Spleen (tissue), 7 donors: ENCODE data around the gene BNC1.

Source experiments
- CTCF ChIP-seq, 11 experiments: fragments of 200-600 bp in 7 of 11; fragments of 450-650 bp in 4 of 11; sonication (generic) in 4 of 11; IDR thresholded peaks in 8 of 11; conservative IDR thresholded peaks in 3 of 11; 1 replicate in 7 of 11; 2 replicates in 4 of 11; pipeline versions ENCODE4 v1.4.0 to v1.8.0; 2016 to 2021; ENCODE audit warnings: antibody characterized with exemption in 11 of 11, inconsistent platforms in 4 of 11, mild to moderate bottlenecking in 1 of 11
- POLR2AphosphoS5 ChIP-seq, 3 donors: sonication (generic); formaldehyde crosslinking; IDR thresholded peaks; one replicate each; pipeline ENCODE4 v1.5.1; 2017; ENCODE audit warnings: antibody characterized with exemption in 3 of 3
- donor health status: DM: no; HTN: no; CAD: no; lungs with moderate emphysema.
- donor health status: DM: no; HTN: no; CAD: no.
- donor health status: DM: no; HTN: no; CAD: no.

- TF ChIP-seq POLR2AphosphoS5 (IDR thresholded peaks at IDR 0.05) (no peak), CTCF (IDR thresholded peaks at IDR 0.05 in 8 of 11, conservative IDR thresholded peaks at IDR 0.05 in 3 of 11) (no peak)
These were observed 1.7 kb downstream of the BNC1 start for GRCh38 chr15:83282776-83283137.
